HepG2 (cell line): ENCODE results near the gene C5. TPM values are rescaled to one million over a fixed set of nuclear protein-coding genes. Genes with fewer than 3 reads are reported as not detected.

Experiments
- ARID5B ChIP-seq: IDR thresholded peaks from 2 replicates; pipeline ENCODE4 v1.4.0; 2020; ENCODE audit warnings: mild to moderate bottlenecking, missing genetic modification reagents
- ARNT2 ChIP-seq: sonication (generic); formaldehyde crosslinking; IDR thresholded peaks from 2 replicates; pipeline ENCODE4 v1.8.0; 2022; ENCODE audit warnings: mild to moderate bottlenecking, low read depth, missing genetic modification reagents, moderate library complexity
- BATF2 ChIP-seq: sonication (generic); formaldehyde crosslinking; IDR thresholded peaks from 2 replicates; pipeline ENCODE4 v1.8.0; 2022; ENCODE audit warnings: mild to moderate bottlenecking, missing genetic modification reagents, moderate library complexity
- CBX1 ChIP-seq: IDR thresholded peaks from one replicate; pipeline ENCODE4 v1.6.1; 2016; ENCODE audit warnings: antibody characterized with exemption, low read depth
- GPN1 ChIP-seq: sonication (generic); formaldehyde crosslinking; IDR thresholded peaks from 2 replicates; pipeline ENCODE4 v1.5.1; 2020; ENCODE audit warnings: missing genetic modification reagents, borderline replicate concordance
- HOXA7 ChIP-seq: sonication (generic); formaldehyde crosslinking; IDR thresholded peaks from 2 replicates; pipeline ENCODE4 v1.8.1; 2022; ENCODE audit warnings: mild to moderate bottlenecking, missing genetic modification reagents, moderate library complexity
- ISX ChIP-seq: sonication (generic); formaldehyde crosslinking; conservative IDR thresholded peaks from 2 replicates; pipeline ENCODE4 v1.5.0; 2020; ENCODE audit warnings: missing genetic modification reagents
- PITX1 ChIP-seq: sonication (generic); formaldehyde crosslinking; IDR thresholded peaks from 2 replicates; pipeline ENCODE4 v1.5.1; 2020; ENCODE audit warnings: mild to moderate bottlenecking, missing genetic modification reagents
- PLRG1 ChIP-seq: fragments of 450-650 bp; conservative IDR thresholded peaks from 2 replicates; pipeline ENCODE4 v1.6.1; 2016
- SP5 ChIP-seq: IDR thresholded peaks from 2 replicates; pipeline ENCODE4 v1.6.1; 2016; ENCODE audit warnings: low read depth, borderline replicate concordance
- SPEN ChIP-seq: sonication (generic); formaldehyde crosslinking; IDR thresholded peaks from 2 replicates; pipeline ENCODE4 v1.5.1; 2020; ENCODE audit warnings: low read depth, mild to moderate bottlenecking, missing genetic modification reagents
- YEATS2 ChIP-seq: sonication (generic); formaldehyde crosslinking; IDR thresholded peaks from 2 replicates; pipeline ENCODE4 v1.4.0; 2020; ENCODE audit warnings: missing genetic modification reagents, borderline replicate concordance
- ZBTB37 ChIP-seq: sonication (generic); formaldehyde crosslinking; IDR thresholded peaks from 2 replicates; pipeline ENCODE4 v1.4.0; 2020; ENCODE audit warnings: mild to moderate bottlenecking, missing genetic modification reagents
- ZNF652 ChIP-seq: IDR thresholded peaks from 2 replicates; pipeline ENCODE4 v1.6.1; 2016; ENCODE audit warnings: low read depth, borderline replicate concordance
- polyA plus RNA-seq, 8 experiments: library from polyadenylated mRNA; depleted of rRNA in 3 of 8; stranded (reverse) in 7 of 8; unstranded in 1 of 8; fragments of >200 nt; fragmentation: Illumina TruSeq in 4 of 8; extraction: Trizol in 4 of 8; gene quantifications; 2 replicates each; pipeline versions ENCODE4 v1.2.1 to v1.2.3, GENCODE V29; 2011 to 2016; ENCODE audit warnings: low read depth in 4 of 8, missing spikeins in 1 of 8, mixed read lengths in 1 of 8; ENCODE audit not compliant: insufficient read depth in 1 of 8
- total RNA-seq, 5 experiments: library from RNA; depleted of rRNA; stranded (reverse); fragments of >200 nt; fragmentation: Illumina TruSeq; extraction: Trizol; gene quantifications; 2 replicates each; pipeline ENCODE4 v1.2.3, GENCODE V29; 2016; ENCODE audit warnings: low read depth in 1 of 5
- TF ChIP-seq, protein P1 (sequence below), 2 experiments: sonication (generic) in 1 of 2; formaldehyde crosslinking in 1 of 2; IDR thresholded peaks; 2 replicates each; pipeline versions ENCODE4 v1.5.1 to v1.6.1; 2011 to 2020; ENCODE audit warnings: borderline replicate concordance in 1 of 2, low read depth in 1 of 2, low read length in 1 of 2, mild to moderate bottlenecking in 1 of 2, missing genetic modification reagents in 1 of 2, moderate library complexity in 1 of 2
- TF ChIP-seq, protein P2 (sequence below): IDR thresholded peaks from 2 replicates; pipeline ENCODE4 v1.6.1; 2016; ENCODE audit warnings: low read depth

The C5 gene
- total and polyA plus RNA-seq, 2 of the 13 experiments (the other 11 are each of a cell fraction or from before 2014, with no cell fraction given) = 57.6 to 192 TPM

DNA sequence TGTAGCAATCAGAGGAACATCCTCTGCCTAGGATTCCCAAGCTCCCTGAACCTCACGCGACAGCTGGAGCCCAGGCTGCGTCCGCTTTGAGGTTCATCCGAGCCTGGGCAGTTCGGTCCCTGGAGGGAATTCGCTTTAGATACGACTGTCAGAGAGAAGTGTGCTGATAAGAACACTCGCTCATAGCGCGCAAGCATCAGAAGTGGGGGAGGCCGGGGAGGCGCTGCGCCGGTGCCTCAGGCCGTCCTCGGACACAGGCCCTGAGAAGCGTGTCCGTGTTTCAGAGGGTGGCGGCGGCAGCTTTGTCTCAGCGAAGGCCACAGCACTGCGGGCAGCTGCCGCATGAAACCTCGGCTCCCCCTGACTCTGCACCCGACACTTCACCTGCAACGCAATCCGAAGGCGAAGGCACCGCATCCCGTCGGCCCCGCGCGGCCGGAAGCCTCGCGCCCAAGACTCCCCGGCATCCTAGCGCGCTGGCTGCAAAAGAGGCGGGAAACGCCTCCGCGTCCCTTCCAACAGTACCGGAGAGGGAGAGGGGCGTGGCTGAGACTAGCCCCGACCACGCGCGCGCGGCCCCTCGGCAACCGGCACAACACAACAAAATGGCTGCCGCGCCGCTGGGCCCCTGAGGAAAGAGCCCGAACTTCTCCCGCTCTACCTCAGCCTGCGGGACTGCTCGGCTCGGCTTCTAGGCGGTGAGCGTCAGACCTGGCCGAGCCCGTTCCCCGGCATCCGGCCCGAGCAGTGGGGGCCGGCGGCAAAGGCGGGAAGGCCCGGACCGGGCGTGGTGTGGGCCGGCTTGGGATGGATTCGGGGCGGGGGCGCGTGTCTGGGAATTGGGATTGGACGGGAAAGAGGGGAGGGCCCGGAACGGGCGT is 24.5 kb upstream of the C5 start, which contains the start of gene CNTRL (continued):
- TF ChIP-seq, protein P1, sequence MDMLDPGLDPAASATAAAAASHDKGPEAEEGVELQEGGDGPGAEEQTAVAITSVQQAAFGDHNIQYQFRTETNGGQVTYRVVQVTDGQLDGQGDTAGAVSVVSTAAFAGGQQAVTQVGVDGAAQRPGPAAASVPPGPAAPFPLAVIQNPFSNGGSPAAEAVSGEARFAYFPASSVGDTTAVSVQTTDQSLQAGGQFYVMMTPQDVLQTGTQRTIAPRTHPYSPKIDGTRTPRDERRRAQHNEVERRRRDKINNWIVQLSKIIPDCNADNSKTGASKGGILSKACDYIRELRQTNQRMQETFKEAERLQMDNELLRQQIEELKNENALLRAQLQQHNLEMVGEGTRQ (IDR thresholded peaks at IDR 0.05; ENCODE audit: low read depth, low read length) = no peak
- TF ChIP-seq, protein P1 (CRISPR knock-in tag; IDR thresholded peaks at IDR 0.05; ENCODE audit: borderline replicate concordance) = no peak
- TF ChIP-seq ZBTB37 (CRISPR knock-in tag) (peak; percentile 17; the same call in 1 of the 2 replicates), ARID5B (CRISPR knock-in tag) (peak; percentile 72; the same call in 1 of the 2 replicates), CBX1 (no peak), GPN1 (no peak), PLRG1 (no peak), ZNF652 (CRISPR knock-in tag) (0 out of 2 replicates have a peak, but pooled peaks have one; percentile 9), ISX (peak; percentile 88; the same call in 1 of the 2 replicates), YEATS2 (peak; percentile 88), BATF2 (CRISPR knock-in tag) (peak; percentile 95), ARNT2 (CRISPR knock-in tag) (peak; percentile 97), SPEN (CRISPR knock-in tag) (peak; percentile 90), PITX1 (CRISPR knock-in tag) (peak; percentile 78; the same call in 1 of the 2 replicates), HOXA7 (CRISPR knock-in tag) (no peak), SP5 (CRISPR knock-in tag) (peak; percentile 76)
- TF ChIP-seq, protein P2, sequence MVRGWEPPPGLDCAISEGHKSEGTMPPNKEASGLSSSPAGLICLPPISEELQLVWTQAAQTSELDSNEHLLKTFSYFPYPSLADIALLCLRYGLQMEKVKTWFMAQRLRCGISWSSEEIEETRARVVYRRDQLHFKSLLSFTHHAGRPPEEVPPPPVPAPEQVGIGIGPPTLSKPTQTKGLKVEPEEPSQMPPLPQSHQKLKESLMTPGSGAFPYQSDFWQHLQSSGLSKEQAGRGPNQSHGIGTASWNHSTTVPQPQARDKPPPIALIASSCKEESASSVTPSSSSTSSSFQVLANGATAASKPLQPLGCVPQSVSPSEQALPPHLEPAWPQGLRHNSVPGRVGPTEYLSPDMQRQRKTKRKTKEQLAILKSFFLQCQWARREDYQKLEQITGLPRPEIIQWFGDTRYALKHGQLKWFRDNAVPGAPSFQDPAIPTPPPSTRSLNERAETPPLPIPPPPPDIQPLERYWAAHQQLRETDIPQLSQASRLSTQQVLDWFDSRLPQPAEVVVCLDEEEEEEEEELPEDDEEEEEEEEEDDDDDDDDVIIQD = peak; percentile 53
